Glutamatergic neuron (in vitro differentiated cells): ENCODE measurements around the gene PCK1. TPM values are rescaled to one million over a fixed set of nuclear protein-coding genes. Genes with fewer than 3 reads are reported as not detected.
A peak's percentile ranks its signal among the peaks of the same experiment; 100 is the strongest.

Experiments used
- DNase-seq: peaks from one replicate; pipeline ENCODE4 v3.0.0; 2022
- H3K27ac Mint-ChIP-seq: one replicate; pipeline ENCODE4 v1.8.0; 2020; ENCODE audit warnings: mild to moderate bottlenecking, mixed read lengths, inconsistent platforms; ENCODE audit not compliant: unreplicated experiment
- H3K27me3 Mint-ChIP-seq: one replicate; pipeline ENCODE4 v1.8.0; 2020; ENCODE audit warnings: mild to moderate bottlenecking, moderate library complexity, mixed read lengths, inconsistent platforms; ENCODE audit not compliant: unreplicated experiment
- H3K36me3 Mint-ChIP-seq: one replicate; pipeline ENCODE4 v1.8.0; 2020; ENCODE audit warnings: mild to moderate bottlenecking, mixed read lengths, inconsistent platforms; ENCODE audit not compliant: unreplicated experiment
- H3K4me1 Mint-ChIP-seq: one replicate; pipeline ENCODE4 v1.8.0; 2020; ENCODE audit warnings: mild to moderate bottlenecking, low read depth, mixed read lengths, inconsistent platforms; ENCODE audit not compliant: unreplicated experiment
- H3K4me3 Mint-ChIP-seq: one replicate; pipeline ENCODE4 v1.8.0; 2020; ENCODE audit warnings: mild to moderate bottlenecking, mixed read lengths, inconsistent platforms; ENCODE audit not compliant: unreplicated experiment
- H3K9me3 Mint-ChIP-seq: one replicate; pipeline ENCODE4 v1.8.0; 2020; ENCODE audit warnings: mild to moderate bottlenecking, moderate library complexity, mixed read lengths, inconsistent platforms; ENCODE audit not compliant: unreplicated experiment
- total RNA-seq: library from RNA; stranded (reverse); fragmentation: NEBNext Ultra II Directional; extraction: Animal tissue kit (Norgen Biotek cat#: 25700); gene quantifications from one replicate; pipeline ENCODE4 v1.2.1, GENCODE V29; 2021; ENCODE audit not compliant: unreplicated experiment
- TF ChIP-seq, protein P1 (sequence below): fragments of 200-600 bp; sonication (generic); IDR thresholded peaks from one replicate; pipeline ENCODE4 v1.5.0; 2021; ENCODE audit not compliant: partially characterized antibody, unreplicated experiment

The PCK1 gene
- total RNA-seq, 1 donor from 2014 or later: not detected

GRCh38 chr20:57592263-57593092, 31.6 kb downstream of the PCK1 start:
- peaks cover 6% of the 10 kb centered on the region for H3K4me1 Mint-ChIP-seq
- TF ChIP-seq, protein P1, sequence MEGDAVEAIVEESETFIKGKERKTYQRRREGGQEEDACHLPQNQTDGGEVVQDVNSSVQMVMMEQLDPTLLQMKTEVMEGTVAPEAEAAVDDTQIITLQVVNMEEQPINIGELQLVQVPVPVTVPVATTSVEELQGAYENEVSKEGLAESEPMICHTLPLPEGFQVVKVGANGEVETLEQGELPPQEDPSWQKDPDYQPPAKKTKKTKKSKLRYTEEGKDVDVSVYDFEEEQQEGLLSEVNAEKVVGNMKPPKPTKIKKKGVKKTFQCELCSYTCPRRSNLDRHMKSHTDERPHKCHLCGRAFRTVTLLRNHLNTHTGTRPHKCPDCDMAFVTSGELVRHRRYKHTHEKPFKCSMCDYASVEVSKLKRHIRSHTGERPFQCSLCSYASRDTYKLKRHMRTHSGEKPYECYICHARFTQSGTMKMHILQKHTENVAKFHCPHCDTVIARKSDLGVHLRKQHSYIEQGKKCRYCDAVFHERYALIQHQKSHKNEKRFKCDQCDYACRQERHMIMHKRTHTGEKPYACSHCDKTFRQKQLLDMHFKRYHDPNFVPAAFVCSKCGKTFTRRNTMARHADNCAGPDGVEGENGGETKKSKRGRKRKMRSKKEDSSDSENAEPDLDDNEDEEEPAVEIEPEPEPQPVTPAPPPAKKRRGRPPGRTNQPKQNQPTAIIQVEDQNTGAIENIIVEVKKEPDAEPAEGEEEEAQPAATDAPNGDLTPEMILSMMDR: no peak
- no peak overlapping the region for H3K4me3 Mint-ChIP-seq
- H3K27ac Mint-ChIP-seq: no peak overlapping the region
- no peaks in the 10 kb centered on the region for H3K9me3 Mint-ChIP-seq
- H3K27me3 Mint-ChIP-seq: peaks cover 2% of the 10 kb centered on the region
- no peaks in the 10 kb centered on the region for H3K36me3 Mint-ChIP-seq
- DNase-seq: no peak

DNA sequence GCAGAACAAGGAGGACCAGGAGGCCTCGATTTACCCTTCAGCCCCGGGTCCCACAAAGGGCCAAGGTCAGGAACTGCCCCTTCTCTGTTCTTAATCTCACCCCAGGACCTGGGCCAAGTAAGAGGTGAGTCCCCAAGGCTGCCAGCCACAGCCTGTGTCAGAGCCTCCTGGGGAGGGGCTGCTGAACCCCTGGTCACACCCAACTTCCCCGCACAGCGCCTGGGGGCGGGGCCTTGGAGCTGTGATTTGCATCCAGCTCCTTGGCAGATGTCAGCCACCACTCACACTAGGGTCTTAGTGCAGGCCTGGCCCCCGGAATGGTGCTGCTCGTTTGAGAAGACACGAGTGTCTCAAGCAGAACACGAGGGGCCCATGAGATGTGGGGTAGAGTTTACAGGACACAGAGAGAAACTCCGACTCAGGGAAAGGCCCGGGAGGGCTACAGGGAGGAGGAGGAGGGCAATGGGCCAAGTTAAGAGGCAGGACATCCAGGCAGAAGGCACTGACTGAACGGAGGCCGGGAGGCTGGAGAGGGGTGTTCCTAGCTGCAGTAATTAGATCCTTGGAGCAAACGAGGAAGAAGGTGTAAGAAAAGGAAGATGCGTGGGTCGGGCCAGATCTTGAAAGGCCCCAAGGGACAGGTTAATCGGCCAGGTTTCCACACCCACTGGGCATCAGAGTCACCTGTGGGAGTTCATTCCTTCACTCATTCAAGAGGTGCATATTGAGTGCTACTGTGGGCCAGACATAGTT, 32.4 kb downstream of the PCK1 start:
- TF ChIP-seq, protein P1: no peak
- H3K36me3 Mint-ChIP-seq: no peaks in the 10 kb centered on the region
- H3K27ac Mint-ChIP-seq: no peak overlapping the region
- H3K4me3 Mint-ChIP-seq: no peak overlapping the region
- DNase-seq: no peak
- peaks cover 6% of the 10 kb centered on the region for H3K4me1 Mint-ChIP-seq
- H3K9me3 Mint-ChIP-seq: no peaks in the 10 kb centered on the region
- H3K27me3 Mint-ChIP-seq: peaks cover 2% of the 10 kb centered on the region

GRCh38 chr20:57594092-57594951, 33.4 kb downstream of the PCK1 start:
- H3K27ac Mint-ChIP-seq: no peak overlapping the region
- no peak overlapping the region for H3K4me3 Mint-ChIP-seq
- H3K9me3 Mint-ChIP-seq: no peaks in the 10 kb centered on the region
- no peaks in the 10 kb centered on the region for H3K36me3 Mint-ChIP-seq
- TF ChIP-seq, protein P1: peak; percentile 94
- peak; percentile 80 for DNase-seq
- H3K27me3 Mint-ChIP-seq: peaks cover 2% of the 10 kb centered on the region
- H3K4me1 Mint-ChIP-seq: peaks cover 6% of the 10 kb centered on the region

DNA sequence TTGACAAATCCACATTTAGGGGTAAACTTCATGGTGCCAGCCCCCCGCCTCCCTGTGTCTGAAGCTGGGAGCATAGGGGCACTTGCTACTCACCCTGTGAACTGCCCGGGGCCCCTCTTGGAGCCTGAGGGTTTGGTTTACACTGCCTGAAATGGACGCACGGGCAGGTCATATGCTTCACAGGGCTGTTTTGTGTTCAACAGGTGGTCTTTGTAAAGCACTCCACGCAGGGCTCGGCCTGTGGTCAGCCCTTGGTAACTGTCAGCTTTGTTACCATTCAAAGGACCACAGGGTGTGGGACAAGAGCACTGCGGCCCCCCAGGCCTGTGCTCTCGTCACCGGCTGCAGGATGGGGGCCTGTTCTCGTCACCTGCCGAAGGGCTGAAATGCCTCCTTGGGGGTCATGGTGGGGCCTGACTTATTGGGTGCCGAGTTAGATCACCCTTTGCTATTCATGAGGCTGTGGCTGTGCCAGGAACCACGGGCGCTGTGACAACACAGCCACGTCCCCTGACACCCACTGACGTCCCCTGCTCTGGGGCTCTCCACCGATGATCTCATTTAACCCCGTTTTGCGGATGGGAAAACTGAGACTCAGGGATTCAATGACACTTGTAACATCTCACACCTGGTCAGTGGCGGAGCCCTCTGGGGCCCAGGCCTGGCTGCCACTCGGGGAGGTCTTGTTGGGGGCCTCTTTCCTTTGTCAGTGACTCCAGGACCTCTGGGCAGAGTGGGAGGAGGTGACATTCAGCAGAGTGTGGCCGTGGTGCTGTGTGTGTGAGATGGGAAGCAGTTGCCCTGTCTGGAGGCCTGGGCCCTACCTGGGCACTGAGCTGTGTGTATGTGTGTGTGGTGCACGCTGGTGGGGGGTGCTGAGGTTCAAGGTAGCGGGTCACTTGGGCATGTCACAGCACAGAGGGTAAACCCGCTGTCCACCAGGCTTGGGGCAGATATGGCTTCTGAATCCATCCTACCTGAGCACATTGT, 34.4 kb downstream of the PCK1 start:
- H3K9me3 Mint-ChIP-seq: peaks cover 3% of the 10 kb centered on the region
- H3K4me1 Mint-ChIP-seq: peaks cover 6% of the 10 kb centered on the region
- H3K27me3 Mint-ChIP-seq: peaks cover 2% of the 10 kb centered on the region
- H3K4me3 Mint-ChIP-seq: no peak overlapping the region
- no peak for DNase-seq
- TF ChIP-seq, protein P1: no peak
- H3K27ac Mint-ChIP-seq: no peak overlapping the region
- no peaks in the 10 kb centered on the region for H3K36me3 Mint-ChIP-seq
